EL (cell line): ENCODE results near the gene IRX2.

Experiments
- DNase-seq: peaks from one replicate; pipeline ENCODE4 v3.0.0-alpha.2; 2016

Gene IRX2

DNA sequence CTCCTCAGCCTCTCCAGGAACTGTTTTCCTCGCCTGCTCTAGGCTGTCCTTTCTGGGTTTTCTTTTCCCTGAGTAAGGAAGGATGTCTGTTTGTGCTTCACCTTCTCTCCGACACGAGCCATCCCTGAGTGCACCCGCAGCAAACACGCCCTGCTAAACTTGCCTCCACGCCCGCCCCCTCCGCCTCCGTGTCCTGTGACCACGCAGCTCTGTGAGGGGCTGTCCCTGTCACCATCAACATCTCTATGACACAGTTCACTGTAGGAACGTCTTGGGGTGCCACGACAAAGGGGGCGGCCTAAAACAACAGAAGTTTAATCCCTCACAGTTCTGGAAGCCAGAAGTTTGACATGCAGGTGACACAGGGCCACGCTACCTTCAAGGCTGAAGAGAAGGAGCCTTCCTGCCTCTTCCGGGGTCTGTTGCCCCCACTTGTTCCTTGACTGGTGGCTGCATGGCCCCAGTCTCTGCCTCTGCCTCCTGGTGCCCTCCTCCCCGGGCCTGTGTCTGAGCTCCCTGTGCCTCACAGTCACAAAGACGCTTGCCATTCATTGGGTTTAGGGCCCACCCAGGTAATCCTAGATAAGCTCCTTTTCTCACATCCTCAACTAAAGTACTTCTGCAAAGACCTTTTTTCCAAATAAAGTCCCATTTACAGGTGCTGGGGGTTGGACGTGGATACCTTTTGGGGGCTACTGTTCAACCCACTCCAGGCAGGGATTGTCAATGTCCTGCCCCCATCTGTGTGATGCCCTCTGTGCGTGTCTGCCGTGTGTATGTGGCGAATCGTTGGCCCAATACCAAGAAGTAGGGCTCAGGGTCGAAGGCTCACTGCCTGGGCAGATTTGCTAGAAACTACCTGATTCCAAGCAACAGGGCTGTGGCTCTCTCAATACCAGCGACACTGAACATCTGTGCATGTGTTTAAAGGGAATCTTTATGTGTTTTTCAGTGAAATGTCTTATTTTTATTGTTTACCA lies 39.7 kb downstream of the IRX2 start:
- no peak for DNase-seq

DNA sequence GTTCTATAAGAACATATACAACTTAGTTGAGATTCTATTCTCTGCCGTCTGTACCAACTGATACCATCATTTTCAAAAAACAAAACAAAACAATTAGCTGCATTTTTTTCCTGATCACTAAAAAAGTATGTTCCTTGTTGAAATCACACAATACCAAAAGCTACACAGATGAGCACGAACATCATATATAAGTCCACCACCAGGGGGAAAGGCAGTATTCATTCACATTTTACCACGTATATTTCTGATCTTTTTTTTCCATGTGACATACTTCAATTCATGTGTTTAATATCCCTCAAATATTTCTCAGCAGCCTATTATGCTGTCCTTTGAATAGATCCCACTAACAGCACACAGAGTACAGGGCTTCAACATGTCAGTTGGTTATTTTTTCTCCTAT lies 40.6 kb downstream of the IRX2 start:
- DNase-seq: peak; percentile 2

GRCh38 chr5:2709976-2710689 lies 41.3 kb downstream of the IRX2 start:
- no peak for DNase-seq

GRCh38 chr5:2708751-2709150 lies 42.7 kb downstream of the IRX2 start:
- no peak for DNase-seq

GRCh38 chr5:2708132-2708531 lies 43.3 kb downstream of the IRX2 start:
- DNase-seq: no peak

DNA sequence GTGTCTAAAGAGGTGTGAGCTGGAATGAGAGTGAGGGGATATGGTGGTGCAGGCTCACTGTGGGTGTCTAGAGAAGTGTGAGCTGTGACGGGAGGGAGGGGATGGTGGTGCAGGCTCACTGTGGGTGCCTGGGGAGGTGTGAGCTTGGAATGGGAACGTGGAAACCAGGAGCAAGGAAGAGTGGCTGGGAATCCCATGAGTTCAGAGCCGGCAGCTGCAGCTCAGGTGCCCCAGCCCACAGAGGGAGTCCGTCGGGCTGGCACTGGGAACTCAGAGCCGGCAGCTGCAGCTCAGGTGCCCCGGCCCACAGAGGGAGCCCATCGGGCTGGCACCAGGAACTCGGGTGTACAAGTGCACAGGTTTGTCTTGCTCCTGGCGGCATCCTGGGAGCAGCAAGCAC lies 45.6 kb downstream of the IRX2 start:
- no peak for DNase-seq

DNA sequence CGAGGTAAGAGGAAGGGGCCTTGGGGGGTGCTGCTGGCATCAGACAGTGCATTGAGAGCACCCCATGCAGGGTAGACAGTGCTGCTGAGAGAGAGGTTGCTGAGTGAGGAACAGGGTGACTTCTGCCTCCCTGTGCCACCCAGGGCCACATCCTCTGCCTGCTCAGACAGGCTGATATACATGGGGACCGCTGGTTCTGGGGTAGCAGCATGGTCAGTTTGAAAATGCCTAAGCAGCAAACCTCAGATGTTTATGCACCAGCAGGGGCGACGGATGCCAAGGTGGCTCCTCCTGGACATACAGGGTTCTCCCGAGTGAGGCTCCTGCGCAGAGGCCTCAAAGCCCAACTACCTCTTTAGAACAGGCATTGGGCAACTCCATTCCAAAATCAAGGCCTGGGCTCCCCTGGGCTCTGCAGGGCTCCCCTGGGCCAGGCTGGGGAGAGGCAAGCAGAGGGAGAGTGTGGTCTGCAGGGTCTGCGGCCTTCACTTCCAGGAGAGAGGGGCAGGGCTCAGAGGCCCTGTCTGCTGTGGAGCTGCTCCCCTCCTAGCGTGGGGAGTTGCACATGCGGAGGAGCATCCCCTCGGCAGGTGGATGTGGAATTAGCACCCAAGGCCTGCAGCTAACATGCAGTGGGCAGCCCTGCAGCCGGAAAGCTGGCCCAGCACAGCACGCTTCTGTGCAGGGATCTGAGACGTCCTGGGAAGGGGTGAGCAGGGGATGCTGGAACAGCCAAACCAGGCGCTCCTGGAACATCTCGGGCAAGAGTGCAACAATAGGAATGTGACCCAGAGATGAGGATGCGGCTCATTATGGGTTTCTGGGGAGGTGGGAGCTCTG lies 46.5 kb downstream of the IRX2 start:
- DNase-seq: no peak

DNA sequence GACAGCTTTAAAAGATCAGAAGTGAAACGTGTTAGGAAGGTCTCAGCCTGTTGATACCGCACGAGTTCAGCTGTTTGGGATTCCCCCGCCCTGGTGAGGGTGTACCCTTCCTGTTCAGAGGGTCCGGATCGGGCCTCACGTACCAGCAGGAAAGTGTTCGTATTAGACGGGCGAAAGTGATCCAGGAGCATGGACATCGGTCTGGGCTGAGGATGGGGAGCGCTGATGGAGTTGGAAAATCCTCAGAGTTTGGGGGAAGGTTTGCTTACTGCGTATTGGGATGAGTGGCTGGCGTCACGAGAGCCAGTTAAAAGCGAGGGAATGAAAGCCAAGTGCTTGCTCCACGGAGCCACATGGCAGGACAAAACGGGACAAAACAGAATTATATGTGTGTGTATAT lies 47.4 kb downstream of the IRX2 start:
- no peak for DNase-seq

DNA sequence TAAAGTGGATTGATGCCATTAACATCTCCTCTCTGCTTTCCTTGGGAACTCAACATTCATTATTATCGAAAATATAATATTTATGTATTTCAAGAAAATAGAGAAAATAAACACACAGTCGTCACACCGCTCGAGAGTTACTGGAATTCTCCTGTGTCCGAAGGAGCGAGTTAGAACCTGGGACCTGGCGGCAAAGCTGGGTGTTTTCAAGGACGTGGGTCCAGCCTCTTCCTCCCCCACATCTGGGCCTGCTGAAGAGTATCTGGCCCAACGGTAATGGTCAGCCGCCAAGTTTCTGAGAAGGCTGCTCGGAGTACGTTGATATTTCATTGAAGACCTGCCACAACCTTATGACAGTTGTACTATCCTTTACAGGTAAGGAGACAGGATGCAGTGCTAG lies 47.9 kb downstream of the IRX2 start:
- no peak for DNase-seq

DNA sequence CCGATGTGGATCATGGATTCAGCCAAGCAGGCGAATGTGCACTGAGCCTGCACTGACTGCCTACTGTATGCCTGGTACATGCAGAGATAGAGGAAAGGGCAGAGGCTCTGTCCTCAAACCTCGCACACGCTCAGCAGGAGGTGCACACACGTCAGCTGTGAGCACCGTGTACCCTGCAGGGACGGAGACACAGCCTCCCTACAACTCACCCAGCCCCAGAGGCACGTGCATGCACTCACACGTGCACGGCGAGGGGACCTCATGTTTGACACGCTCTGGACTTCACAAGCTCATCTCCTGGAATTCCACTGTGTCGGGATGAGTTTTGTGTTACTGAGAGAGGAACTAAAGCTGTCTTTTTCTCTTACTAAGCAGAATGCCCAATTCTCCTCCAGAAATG lies 48.4 kb downstream of the IRX2 start:
- no peak for DNase-seq

DNA sequence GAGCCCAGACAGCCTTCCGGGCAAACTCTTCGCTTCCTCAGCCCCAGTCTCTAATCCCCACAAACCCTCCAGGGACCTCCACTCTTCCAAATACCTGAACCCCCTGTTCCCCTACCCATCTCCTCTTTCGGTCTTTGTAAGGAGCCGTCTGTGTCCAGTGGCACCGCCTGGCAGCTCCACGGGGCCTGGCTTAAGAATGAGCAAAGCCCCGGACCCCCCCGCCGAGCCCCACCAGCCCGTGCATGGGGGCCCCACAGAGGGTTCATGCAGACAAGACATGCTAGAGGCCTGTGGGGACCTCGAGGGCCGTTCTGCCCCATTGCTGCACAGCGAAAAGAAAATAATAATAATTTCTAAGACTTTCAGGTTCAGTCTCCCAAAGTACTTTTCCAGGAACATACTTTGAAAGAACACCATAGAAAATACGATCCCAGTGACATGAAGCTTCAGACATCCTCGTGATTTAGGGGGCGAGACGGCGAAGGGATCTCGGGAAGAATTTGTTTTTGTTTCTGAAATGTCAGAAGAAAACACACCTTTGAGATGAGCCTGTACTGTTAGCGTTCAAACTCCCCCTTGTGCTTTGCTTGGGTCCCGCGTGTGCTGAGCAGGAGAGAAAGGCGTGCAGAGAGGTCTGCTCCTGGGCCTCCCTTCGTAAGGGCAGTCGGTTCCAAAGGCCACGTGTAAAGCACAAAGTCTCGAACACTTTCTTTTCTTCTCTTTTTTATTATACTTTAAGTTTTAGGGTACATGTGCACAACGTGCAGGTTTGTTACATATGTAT lies 49.2 kb downstream of the IRX2 start:
- no peak for DNase-seq

GRCh38 chr5:2701592-2701991 lies 49.9 kb downstream of the IRX2 start:
- no peak for DNase-seq

GRCh38 chr5:2700876-2701275 lies 50.6 kb downstream of the IRX2 start:
- no peak for DNase-seq

DNA sequence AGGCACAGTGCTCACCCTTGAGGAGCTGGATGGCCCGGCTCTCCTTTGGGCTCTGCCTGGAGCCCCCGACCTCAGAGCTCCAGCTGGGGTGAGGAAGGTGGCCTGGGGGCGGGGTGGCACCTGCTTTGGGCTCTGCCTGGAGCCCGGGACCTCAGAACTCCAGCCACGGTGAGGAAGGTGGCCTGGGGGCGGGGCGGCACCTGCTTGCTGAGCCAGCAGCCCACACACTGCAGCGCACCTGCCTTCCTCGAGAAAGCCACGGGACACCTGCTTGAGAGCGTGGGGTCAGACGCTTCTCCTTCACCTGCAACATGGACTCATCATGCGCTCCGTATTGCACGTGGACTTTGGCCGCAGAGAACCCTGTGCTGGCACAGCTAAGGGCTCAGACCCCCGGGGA lies 51.8 kb downstream of the IRX2 start:
- no peak for DNase-seq

DNA sequence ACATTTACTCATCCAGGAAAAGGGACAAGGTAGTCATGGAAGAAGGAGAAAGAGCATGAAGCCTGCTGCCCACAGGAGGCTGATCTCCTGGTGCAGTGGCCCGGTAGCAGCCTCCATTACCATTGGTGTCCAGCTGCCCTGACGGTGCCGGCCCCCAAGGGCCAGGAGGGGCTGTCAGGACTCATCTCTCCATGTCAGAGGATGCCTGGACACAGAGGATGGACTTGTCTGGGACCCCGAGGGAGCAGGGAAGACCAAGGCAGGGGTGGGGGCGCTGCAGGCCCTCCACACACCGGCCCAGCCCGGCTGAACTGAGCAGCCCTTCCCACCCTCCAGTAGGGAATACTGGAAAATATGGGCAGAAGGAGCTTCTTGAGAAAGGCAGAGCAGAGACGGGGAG lies 52.2 kb downstream of the IRX2 start:
- DNase-seq: no peak

- no peak for DNase-seq
These were observed 52.9 kb downstream of the IRX2 start for GRCh38 chr5:2698581-2698980.

GRCh38 chr5:2697446-2698200 lies 53.9 kb downstream of the IRX2 start:
- no peak for DNase-seq

DNA sequence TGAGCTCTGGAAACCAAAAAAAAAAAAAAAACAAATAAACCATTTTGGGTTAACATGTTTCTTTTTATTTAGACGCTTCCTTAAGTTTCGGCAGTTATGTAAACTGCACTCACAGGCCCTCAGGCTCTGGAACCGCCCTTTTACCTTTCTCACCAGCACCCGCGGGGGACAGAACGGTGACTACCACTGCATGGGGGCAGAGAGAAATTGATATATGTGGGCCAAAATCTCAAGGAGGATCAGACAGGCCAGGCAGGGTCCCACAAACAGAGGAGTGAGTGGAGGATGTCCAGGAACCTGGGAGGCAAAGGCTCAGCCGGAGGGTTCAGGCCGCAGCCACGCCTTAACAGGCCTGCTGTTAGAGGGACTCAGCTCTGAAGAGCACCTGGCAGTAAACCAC lies 54.4 kb downstream of the IRX2 start:
- no peak for DNase-seq
